Activated T-helper 2 cell treated with anti-CD3 and anti-CD28 coated beads, Interferon-gamma antibody, Interleukin-2, Interleukin-4, amounts not matched to agents 10 μg/mL and 5 μg/mL and 100 μg/mL, durations not matched to agents 14 hours and 24 hours and 36 hours (primary cell): ENCODE data around the gene ETFDH. TPM values are rescaled to one million over a fixed set of nuclear protein-coding genes. Genes with fewer than 3 reads are reported as not detected.
A peak's percentile ranks its signal among the peaks of the same experiment; 100 is the strongest.
"Not testable (repeated sequence)": the region's sequence is repeated elsewhere in the genome, so short reads cannot be mapped to it uniquely, and the experiment has no call there.

Experiments
- DNase-seq: peaks from one replicate; pipeline ENCODE4 v3.0.0; 2021; ENCODE audit warnings: low spot score
- H3K27ac Mint-ChIP-seq: one replicate; pipeline ENCODE4 v1.8.0; 2021; ENCODE audit warnings: mixed read lengths
- H3K27me3 Mint-ChIP-seq: one replicate; pipeline ENCODE4 v1.8.0; 2021; ENCODE audit warnings: low read depth, mixed read lengths
- H3K36me3 Mint-ChIP-seq: one replicate; pipeline ENCODE4 v1.8.0; 2021; ENCODE audit warnings: low read depth, mixed read lengths
- H3K4me1 Mint-ChIP-seq: one replicate; pipeline ENCODE4 v1.8.0; 2021; ENCODE audit warnings: low read depth, mixed read lengths
- H3K4me3 Mint-ChIP-seq: one replicate; pipeline ENCODE4 v1.8.0; 2021; ENCODE audit warnings: low read depth, mild to moderate bottlenecking, moderate library complexity, mixed read lengths
- H3K9me3 Mint-ChIP-seq: one replicate; pipeline ENCODE4 v1.8.0; 2021; ENCODE audit warnings: mixed read lengths
- intact Hi-C: fragments of 100-400 bp; cut with micrococcal nuclease; formaldehyde crosslinking; loops from one replicate; pipeline ENCODE4 v1.15.1; 2023
- total RNA-seq: library from RNA; stranded (reverse); gene quantifications from 2 replicates; pipeline ENCODE4 v1.2.3, GENCODE V29; 2022

Gene ETFDH
- 21.6 and 23.8 TPM in 2 replicates for total RNA-seq

DNA sequence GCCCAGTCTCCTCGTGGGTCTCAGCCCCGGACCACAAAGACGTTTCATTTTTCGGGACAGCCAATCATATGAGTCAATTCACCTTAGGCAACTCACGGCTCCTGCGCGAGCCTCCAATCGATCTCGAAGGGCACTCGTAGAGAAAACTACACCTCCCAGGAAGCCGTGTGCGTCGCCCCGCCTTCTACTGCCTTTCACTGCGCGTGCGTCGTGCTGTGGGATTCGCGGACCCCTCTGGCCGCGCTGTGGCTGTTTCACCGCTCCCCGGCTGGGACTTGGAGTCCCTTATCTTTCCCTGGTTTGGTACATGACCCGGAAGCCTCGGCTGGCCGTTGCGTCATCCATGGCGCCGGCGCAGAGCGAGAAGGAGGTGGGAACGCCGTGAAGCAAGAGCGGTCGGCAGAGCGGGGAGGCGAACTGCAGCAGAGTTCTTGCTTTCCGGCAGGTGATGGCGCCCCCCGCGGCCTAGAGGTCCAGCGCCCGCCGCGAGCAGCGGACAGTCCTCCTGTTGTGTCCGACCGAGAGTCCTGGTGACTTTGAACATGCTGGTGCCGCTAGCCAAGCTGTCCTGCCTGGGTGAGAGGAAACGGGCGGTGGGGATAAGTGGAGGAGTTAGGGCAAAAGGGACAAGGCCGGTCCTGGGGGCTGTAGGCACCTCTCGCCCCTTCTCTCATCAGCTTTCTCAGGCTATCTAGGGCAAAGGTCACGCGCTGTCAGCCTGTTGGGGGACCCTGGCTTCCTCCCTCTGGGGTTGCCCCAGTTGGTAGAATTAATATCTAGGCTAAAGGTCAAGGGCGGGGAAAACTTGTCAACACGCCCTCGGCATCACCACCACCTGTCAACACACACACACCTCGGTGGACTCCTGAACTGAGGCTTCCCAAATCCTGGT, at the start of gene ETFDH:
ETFDH (plus strand) TSS at position 382 of the 892 bp plus-strand sequence; CDS start at position 543, 161 bp downstream.
- Mint-ChIP-seq H3K4me3 (peak within 1 kb of the TSS; percentile 98), H3K27me3 (no peaks in the 10 kb centered on the region), H3K9me3 (no peaks in the 10 kb centered on the region), H3K36me3 (peaks cover 15% of the 10 kb centered on the region), H3K27ac (peak within 1 kb of the TSS; percentile 95), H3K4me1 (peaks cover 25% of the 10 kb centered on the region)
- intact Hi-C loops, result loop anchor here (1.0 to 5.0 kb wide), 5 partner anchors 51 to 534 kb away; partner anchors contain the start of genes FNIP2, PPID and RAPGEF2
- DNase-seq, result peak; percentile 98

DNA sequence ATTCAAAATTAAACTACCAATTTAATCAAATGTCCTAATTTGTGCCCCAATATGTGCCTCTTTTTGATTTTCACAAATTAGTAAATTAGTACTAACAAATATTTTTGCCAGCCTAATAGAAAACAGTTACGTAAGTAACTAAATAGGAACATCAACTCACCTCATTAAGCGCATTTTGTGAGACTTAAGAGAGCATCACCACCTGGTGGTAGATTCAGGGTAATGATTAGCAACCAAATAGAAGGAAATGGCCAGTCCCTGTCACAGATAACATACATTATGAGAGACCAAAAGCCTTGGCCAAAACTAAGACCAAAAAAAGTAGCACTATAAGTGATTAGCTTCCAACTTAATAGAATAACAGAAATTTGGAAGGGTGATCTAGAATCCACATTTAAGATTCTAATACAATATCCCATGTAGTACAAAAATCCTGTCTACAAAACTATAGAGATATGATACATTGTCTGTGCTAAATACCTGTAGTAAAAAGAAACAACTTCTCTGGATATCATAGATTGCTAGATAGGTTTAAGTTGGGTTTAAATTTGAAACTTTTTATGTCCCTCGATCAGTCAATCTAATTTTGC, 47.1 kb upstream of the ETFDH start:
- Mint-ChIP-seq H3K27ac (no peak overlapping the region), H3K36me3 (no peaks in the 10 kb centered on the region), H3K4me3 (no peak overlapping the region), H3K4me1 (no peaks in the 10 kb centered on the region), H3K9me3 (no peaks in the 10 kb centered on the region), H3K27me3 (peaks cover 5% of the 10 kb centered on the region)
- DNase-seq, result no peak
- intact Hi-C loops, result loop anchor here (1.0 to 2.0 kb wide), 2 partner anchors 129 to 364 kb away; no protein-coding TSS in a partner anchor

GRCh38 chr4:158625544-158625943, 46.6 kb upstream of the ETFDH start:
- H3K27me3 Mint-ChIP-seq, result peaks cover 5% of the 10 kb centered on the region
- H3K4me3 Mint-ChIP-seq, result no peak overlapping the region
- no peaks in the 10 kb centered on the region for H3K9me3 Mint-ChIP-seq
- intact Hi-C loops, result loop anchor here (1.0 to 2.0 kb wide), 2 partner anchors 129 to 365 kb away; no protein-coding TSS in a partner anchor
- no peaks in the 10 kb centered on the region for H3K4me1 Mint-ChIP-seq
- no peak overlapping the region for H3K27ac Mint-ChIP-seq
- DNase-seq, result no peak
- no peaks in the 10 kb centered on the region for H3K36me3 Mint-ChIP-seq

DNA sequence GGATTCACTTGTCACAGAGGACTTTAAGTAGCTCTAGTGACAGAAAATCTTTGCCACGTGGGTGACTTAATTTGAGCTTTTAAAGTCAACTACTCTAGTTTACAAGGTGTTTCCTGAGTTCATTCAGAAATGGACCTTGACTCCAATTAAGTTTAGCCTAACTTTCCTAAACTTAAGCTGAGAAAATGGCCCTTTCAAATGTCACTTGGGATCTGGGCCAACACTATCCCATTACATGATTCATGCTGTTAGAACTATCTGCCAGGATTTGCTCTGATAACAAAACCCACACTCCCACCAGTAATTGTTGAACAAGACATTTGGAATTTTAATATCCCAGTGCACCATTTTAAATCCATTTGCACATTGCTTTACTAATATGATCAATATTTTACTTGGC, 41.2 kb upstream of the ETFDH start:
- H3K27ac Mint-ChIP-seq, result no peak overlapping the region
- no peaks in the 10 kb centered on the region for H3K9me3 Mint-ChIP-seq
- intact Hi-C loops, result no loop called here
- H3K27me3 Mint-ChIP-seq, result peaks cover 3% of the 10 kb centered on the region
- H3K4me1 Mint-ChIP-seq, result no peaks in the 10 kb centered on the region
- H3K4me3 Mint-ChIP-seq, result no peak overlapping the region
- no peak for DNase-seq
- no peaks in the 10 kb centered on the region for H3K36me3 Mint-ChIP-seq

- Mint-ChIP-seq H3K27me3 (peaks cover 9% of the 10 kb centered on the region), H3K4me1 (no peaks in the 10 kb centered on the region), H3K4me3 (no peak overlapping the region), H3K27ac (no peak overlapping the region), H3K36me3 (no peaks in the 10 kb centered on the region), H3K9me3 (no peaks in the 10 kb centered on the region)
- DNase-seq, result no peak
- intact Hi-C loops, result no loop called here
Measured at GRCh38 chr4:158636619-158637018, 35.5 kb upstream of the ETFDH start.

GRCh38 chr4:158644356-158644755, 27.7 kb upstream of the ETFDH start:
- Mint-ChIP-seq H3K27ac (no peak overlapping the region), H3K4me1 (no peaks in the 10 kb centered on the region), H3K27me3 (peaks cover 17% of the 10 kb centered on the region), H3K4me3 (no peak overlapping the region), H3K9me3 (no peaks in the 10 kb centered on the region), H3K36me3 (no peaks in the 10 kb centered on the region)
- intact Hi-C loops, result no loop called here
- DNase-seq, result no peak

DNA sequence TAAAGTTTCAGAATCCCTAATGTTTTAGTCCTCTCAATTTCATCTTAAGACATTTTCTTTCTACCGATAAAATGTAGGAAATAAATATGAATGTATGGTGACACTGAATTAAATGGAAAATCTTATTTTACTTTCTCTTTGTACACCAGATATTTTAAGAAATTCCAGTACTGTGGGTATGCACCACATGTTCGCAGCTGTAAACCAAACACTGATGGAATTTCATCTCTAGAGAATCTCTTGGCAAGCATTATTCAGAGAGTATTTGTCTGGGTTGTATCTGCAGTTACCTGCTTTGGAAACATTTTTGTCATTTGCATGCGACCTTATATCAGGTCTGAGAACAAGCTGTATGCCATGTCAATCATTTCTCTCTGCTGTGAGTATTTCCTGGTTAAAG, 27.3 kb upstream of the ETFDH start:
- H3K4me3 Mint-ChIP-seq, result no peak overlapping the region
- no peaks in the 10 kb centered on the region for H3K36me3 Mint-ChIP-seq
- H3K27ac Mint-ChIP-seq, result no peak overlapping the region
- intact Hi-C loops, result no loop called here
- no peaks in the 10 kb centered on the region for H3K9me3 Mint-ChIP-seq
- H3K4me1 Mint-ChIP-seq, result no peaks in the 10 kb centered on the region
- H3K27me3 Mint-ChIP-seq, result peaks cover 17% of the 10 kb centered on the region
- no peak for DNase-seq

GRCh38 chr4:158649111-158649680, 22.9 kb upstream of the ETFDH start:
- DNase-seq, result no peak
- no peak overlapping the region for H3K27ac Mint-ChIP-seq
- H3K36me3 Mint-ChIP-seq, result no peaks in the 10 kb centered on the region
- no peaks in the 10 kb centered on the region for H3K9me3 Mint-ChIP-seq
- no peak overlapping the region for H3K4me3 Mint-ChIP-seq
- peaks cover 6% of the 10 kb centered on the region for H3K4me1 Mint-ChIP-seq
- intact Hi-C loops, result no loop called here
- H3K27me3 Mint-ChIP-seq, result peaks cover 7% of the 10 kb centered on the region

DNA sequence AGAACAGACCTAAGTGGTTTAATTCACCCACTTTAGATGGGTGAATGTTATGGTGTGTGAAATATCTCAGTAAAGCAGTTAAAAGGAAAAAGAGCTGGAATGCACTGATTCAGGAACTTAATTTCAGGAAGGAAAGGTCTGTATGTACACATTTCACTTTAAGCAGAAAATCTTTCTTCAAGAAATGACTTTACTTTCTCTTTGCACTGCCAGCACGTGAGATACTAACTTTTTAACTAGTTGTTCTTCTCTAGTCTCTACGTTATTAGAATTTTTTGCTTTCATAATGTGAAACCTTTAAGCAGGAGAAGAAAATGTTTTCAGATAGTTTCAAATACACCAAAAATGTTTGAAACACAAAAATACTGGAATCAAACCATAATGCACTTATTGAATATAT, 19.2 kb upstream of the ETFDH start:
- intact Hi-C loops, result no loop called here
- no peak for DNase-seq
- no peaks in the 10 kb centered on the region for H3K36me3 Mint-ChIP-seq
- peaks cover 6% of the 10 kb centered on the region for H3K4me1 Mint-ChIP-seq
- peaks cover 1% of the 10 kb centered on the region for H3K27me3 Mint-ChIP-seq
- no peaks in the 10 kb centered on the region for H3K9me3 Mint-ChIP-seq
- no peak overlapping the region for H3K27ac Mint-ChIP-seq
- no peak overlapping the region for H3K4me3 Mint-ChIP-seq

- Mint-ChIP-seq H3K4me3 (no peak overlapping the region), H3K36me3 (no peaks in the 10 kb centered on the region), H3K9me3 (no peaks in the 10 kb centered on the region), H3K27me3 (peaks cover 1% of the 10 kb centered on the region), H3K4me1 (peaks cover 6% of the 10 kb centered on the region), H3K27ac (no peak overlapping the region)
- DNase-seq, result no peak
- intact Hi-C loops, result no loop called here
Measured at GRCh38 chr4:158656439-158656838, 15.7 kb upstream of the ETFDH start.

GRCh38 chr4:158657291-158657690, 14.8 kb upstream of the ETFDH start:
- Mint-ChIP-seq H3K27ac (no peak overlapping the region), H3K4me3 (no peak overlapping the region), H3K27me3 (peaks cover 1% of the 10 kb centered on the region), H3K9me3 (no peaks in the 10 kb centered on the region), H3K4me1 (peaks cover 6% of the 10 kb centered on the region), H3K36me3 (no peaks in the 10 kb centered on the region)
- intact Hi-C loops, result no loop called here
- DNase-seq, result no peak

- H3K4me1 Mint-ChIP-seq, H3K4me3 Mint-ChIP-seq, DNase-seq, H3K9me3 Mint-ChIP-seq, H3K27me3 Mint-ChIP-seq, intact Hi-C loops, H3K27ac Mint-ChIP-seq: not testable (repeated sequence)
- H3K36me3 Mint-ChIP-seq, result peaks cover 13% of the 10 kb centered on the region
Measured at GRCh38 chr4:158663255-158663654, 8.8 kb upstream of the ETFDH start.
